GM12864 (cell line): Measurements from ENCODE around the gene UROC1.

ENCODE experiments used
- DNase-seq: peaks from one replicate; pipeline ENCODE4 v3.0.0-alpha.2; 2011; ENCODE audit warnings: low read depth
- H3K4me3 ChIP-seq: 2 replicates; pipeline ENCODE4 v1.5.1; 2011; ENCODE audit warnings: mild to moderate bottlenecking, low read depth, low read length, control low read depth
- TF ChIP-seq, protein P1 (sequence below): IDR thresholded peaks from 2 replicates; pipeline ENCODE4 v1.5.1; 2011; ENCODE audit warnings: low read depth, mild to moderate bottlenecking, moderate library complexity, low read length, control low read depth, inconsistent platforms; ENCODE audit errors: missing control alignments

UROC1 gene

DNA sequence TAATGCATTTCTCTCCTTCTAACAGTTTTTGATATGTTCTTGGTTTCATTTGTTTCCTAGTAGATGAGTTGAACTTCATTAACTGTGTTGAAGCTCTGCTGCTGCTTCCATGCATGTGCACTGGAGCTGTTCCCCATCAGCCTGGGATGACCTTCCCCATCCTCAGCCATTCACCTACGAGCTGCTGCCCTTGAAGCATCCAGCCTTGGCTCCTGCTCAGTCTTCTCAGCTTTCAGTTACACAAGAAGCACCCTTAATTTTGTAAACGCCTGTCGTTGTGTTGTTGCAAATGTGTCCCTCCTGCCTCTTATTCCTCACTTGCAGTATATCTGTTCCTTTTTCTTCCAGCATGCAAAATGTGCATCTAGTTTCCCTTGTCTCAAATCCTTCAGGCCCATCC lies 33.4 kb downstream of the UROC1 start:
- no peak for DNase-seq
- TF ChIP-seq, protein P1, sequence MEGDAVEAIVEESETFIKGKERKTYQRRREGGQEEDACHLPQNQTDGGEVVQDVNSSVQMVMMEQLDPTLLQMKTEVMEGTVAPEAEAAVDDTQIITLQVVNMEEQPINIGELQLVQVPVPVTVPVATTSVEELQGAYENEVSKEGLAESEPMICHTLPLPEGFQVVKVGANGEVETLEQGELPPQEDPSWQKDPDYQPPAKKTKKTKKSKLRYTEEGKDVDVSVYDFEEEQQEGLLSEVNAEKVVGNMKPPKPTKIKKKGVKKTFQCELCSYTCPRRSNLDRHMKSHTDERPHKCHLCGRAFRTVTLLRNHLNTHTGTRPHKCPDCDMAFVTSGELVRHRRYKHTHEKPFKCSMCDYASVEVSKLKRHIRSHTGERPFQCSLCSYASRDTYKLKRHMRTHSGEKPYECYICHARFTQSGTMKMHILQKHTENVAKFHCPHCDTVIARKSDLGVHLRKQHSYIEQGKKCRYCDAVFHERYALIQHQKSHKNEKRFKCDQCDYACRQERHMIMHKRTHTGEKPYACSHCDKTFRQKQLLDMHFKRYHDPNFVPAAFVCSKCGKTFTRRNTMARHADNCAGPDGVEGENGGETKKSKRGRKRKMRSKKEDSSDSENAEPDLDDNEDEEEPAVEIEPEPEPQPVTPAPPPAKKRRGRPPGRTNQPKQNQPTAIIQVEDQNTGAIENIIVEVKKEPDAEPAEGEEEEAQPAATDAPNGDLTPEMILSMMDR = no peak
- no peak overlapping the region for H3K4me3 ChIP-seq

DNA sequence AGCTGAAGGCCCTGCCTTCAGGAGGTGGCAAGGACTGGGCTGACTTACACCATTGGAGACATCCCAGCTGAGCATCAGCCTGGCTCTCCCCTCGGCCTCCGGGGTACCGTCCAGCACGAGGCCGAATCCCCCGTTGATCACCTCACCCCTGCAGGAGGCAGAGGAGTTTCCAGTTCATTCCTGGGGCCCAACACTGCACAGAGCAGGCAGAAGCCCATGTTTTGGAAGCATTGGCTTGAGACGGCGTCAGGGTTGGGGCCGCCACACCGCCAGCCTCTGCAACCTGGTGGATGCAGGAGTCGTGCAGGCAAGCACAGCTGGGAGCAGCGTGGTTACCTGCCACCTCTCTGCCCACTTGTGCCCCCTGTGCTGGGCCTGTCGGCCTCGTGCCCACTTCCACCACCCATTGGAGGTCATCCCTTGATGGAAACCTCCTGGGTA lies 34.2 kb downstream of the UROC1 start:
- TF ChIP-seq, protein P1 = no peak
- no peak for DNase-seq
- H3K4me3 ChIP-seq = no peak overlapping the region

- H3K4me3 ChIP-seq = no peak overlapping the region
- no peak for DNase-seq
Measured at GRCh38 chr3:126482503-126483255, 34.9 kb downstream of the UROC1 start.

DNA sequence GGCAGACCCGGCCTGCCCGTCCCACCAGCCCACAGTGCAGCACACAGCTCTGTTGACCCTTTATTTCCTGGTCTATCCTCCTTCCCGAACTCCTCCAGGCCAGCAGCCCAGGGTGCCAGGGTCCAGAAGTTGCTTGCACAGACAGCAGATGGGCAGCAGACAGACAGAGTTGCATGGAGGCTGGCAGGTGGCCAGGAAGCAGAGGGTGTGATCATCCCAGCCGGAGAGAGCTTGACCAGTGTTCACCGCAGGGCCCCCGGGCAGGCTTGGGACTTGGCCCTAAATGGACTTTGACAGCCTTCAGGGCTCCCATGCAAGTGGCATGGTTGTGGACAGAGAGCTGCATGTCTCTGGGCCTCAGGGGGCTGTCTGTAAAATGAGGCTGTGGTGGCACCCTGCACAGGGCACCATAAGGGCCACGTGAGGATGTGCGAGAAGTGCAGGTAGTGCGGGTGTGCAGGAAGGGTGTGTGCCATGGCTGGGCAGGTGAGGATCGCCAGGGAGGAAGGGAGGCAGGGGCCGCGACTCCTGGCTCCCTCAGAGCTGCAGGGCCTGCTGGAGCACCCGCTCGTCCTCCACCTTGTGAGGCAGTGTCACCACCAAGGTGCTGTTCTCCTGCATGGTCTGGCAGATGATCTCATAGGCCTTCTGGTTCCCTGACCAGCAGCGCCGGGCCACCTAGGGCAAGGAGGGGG lies 35.6 kb downstream of the UROC1 start:
- H3K4me3 ChIP-seq = no peak overlapping the region
- no peak for DNase-seq
- TF ChIP-seq, protein P1 = no peak

More at GRCh38 chr3:126482503-126483255, 34.9 kb downstream of the UROC1 start:
- TF ChIP-seq, protein P1 = no peak

DNA sequence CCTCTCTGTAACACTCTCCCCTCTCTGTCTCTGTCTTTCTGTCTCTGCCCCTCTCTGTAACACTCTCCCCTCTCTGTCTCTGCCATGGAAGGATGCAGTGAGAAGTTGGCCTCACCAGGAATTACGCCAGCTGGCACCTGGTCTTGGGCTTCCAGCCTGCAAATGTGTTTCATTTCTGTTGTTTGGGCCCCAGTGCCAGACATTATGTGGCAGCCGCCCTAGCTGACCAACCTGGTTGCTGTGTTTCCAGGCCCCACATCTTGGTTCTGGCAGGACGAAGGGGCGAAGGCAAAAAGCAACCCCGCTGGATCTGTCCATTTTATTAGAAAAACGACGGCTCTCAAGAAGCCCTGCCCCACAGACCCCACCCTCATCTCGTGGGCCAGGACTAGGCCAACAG lies 36.7 kb downstream of the UROC1 start:
- TF ChIP-seq, protein P1 = no peak
- no peak for DNase-seq
- no peak overlapping the region for H3K4me3 ChIP-seq

GRCh38 chr3:126480206-126480605 lies 37.4 kb downstream of the UROC1 start:
- DNase-seq = no peak
- no peak overlapping the region for H3K4me3 ChIP-seq
- TF ChIP-seq, protein P1 = no peak
